ENCODE measurements around the gene ASXL1. TPM values are rescaled to one million over a fixed set of nuclear protein-coding genes. Genes with fewer than 3 reads are reported as not detected.

ASXL1 gene
- total RNA-seq, 2 experiments from 2014 or later, result 129 to 137 TPM

DNA sequence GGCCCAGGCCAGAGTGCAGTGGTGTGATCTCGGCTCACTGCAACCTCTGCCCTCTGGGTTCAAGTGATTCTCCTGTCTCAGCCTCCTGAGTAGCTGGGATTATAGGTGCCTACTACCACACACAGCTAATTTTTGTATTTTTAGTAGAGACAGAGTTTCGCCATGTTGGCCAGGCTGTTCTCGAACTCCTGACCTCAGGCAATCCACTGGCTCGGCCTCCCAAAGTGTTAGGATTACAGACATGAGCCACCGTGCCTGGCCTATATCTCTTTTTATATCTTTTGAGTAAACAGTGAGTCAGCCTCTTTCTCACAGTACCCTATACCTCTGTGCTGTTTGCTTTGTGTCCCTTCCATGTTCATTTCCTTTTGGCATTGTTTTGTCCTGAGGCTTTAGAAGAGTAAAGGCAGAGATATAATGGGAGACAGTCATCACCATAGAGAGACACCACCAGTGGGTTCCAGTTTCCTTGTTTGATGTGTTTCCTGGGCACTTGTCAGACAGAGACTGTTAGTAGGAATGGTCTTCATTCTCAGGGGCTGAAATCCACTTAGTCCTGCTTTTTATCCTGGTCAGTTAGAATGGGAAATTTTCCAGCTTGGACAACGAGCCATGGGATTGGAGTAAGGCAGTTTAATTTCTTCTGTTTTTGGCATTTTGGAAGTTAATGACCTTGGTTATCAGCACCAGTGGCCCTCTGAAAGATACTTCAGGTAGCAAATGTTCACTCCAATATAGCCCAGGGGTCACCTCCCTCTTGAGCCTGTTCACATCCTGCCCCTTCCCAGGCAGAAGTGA lies 32.2 kb upstream of the ASXL1 start:
- TF ChIP-seq CTCF (IDR thresholded peaks at IDR 0.05), result no peak
- intact Hi-C loops (cut with micrococcal nuclease), result no loop called here
- POLR2A ChIA-PET, result interaction anchor here (1.0 to 1.4 kb wide), 3 partner anchors 8 to 32 kb away, joined by 3 read pairs; partner anchors contain the start of gene ASXL1
- CTCF ChIA-PET, result no interaction called here
- ATAC-seq, result no peak
- Mint-ChIP-seq H3K4me1 (ENCODE audit: low read depth) (peaks cover 5% of the 10 kb centered on the region), H3K27me3 (no peaks in the 10 kb centered on the region), H3K36me3 (ENCODE audit: low read depth) (peaks cover 31% of the 10 kb centered on the region), H3K4me3 (no peak overlapping the region), H3K9me3 (no peaks in the 10 kb centered on the region), H3K27ac (peak overlapping the region; percentile 55)
- no peak for DNase-seq

DNA sequence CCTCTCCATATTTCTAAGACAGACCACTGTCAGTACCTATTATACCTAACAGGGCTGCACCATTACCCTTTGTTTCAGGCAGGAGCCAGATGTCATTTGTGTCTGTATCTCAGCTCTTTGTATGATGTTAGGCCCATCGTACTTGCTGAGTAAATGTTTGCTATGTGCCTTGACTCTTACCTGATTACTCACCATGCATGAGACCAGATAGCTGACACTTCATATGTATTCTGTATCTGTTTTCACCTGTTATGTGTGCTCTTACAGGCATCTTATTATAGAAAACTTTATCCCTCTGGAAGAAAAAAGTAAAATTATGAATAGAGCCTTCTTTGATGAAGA lies 31.7 kb upstream of the ASXL1 start:
- no peak for TF ChIP-seq CTCF (IDR thresholded peaks at IDR 0.05)
- ChIA-PET POLR2A (interaction anchor here (1.0 to 1.4 kb wide), 2 partner anchors 10 to 32 kb away, joined by 3 read pairs; partner anchors contain the start of gene ASXL1), CTCF (no interaction called here)
- H3K27me3 Mint-ChIP-seq, result no peaks in the 10 kb centered on the region
- H3K36me3 Mint-ChIP-seq (ENCODE audit: low read depth), result peaks cover 33% of the 10 kb centered on the region
- ATAC-seq, result no peak
- H3K9me3 Mint-ChIP-seq, result no peaks in the 10 kb centered on the region
- intact Hi-C loops (cut with micrococcal nuclease), result no loop called here
- DNase-seq, result no peak
- no peak overlapping the region for H3K4me3 Mint-ChIP-seq
- H3K27ac Mint-ChIP-seq, result peak overlapping the region; percentile 55
- peaks cover 6% of the 10 kb centered on the region for H3K4me1 Mint-ChIP-seq (ENCODE audit: low read depth)

GRCh38 chr20:32327087-32327681 lies 30.9 kb upstream of the ASXL1 start:
- intact Hi-C loops (cut with micrococcal nuclease), result no loop called here
- Mint-ChIP-seq H3K27ac (peak overlapping the region; percentile 1), H3K9me3 (no peaks in the 10 kb centered on the region), H3K27me3 (no peaks in the 10 kb centered on the region), H3K4me1 (ENCODE audit: low read depth) (peaks cover 12% of the 10 kb centered on the region), H3K36me3 (ENCODE audit: low read depth) (peaks cover 35% of the 10 kb centered on the region), H3K4me3 (no peak overlapping the region)
- no peak for TF ChIP-seq CTCF (IDR thresholded peaks at IDR 0.05)
- ChIA-PET CTCF (no interaction called here), POLR2A (interaction anchor here (1.0 kb wide), 1 partner anchor 11 kb away, joined by 3 read pairs; no protein-coding TSS in a partner anchor)
- ATAC-seq, result no peak
- no peak for DNase-seq

DNA sequence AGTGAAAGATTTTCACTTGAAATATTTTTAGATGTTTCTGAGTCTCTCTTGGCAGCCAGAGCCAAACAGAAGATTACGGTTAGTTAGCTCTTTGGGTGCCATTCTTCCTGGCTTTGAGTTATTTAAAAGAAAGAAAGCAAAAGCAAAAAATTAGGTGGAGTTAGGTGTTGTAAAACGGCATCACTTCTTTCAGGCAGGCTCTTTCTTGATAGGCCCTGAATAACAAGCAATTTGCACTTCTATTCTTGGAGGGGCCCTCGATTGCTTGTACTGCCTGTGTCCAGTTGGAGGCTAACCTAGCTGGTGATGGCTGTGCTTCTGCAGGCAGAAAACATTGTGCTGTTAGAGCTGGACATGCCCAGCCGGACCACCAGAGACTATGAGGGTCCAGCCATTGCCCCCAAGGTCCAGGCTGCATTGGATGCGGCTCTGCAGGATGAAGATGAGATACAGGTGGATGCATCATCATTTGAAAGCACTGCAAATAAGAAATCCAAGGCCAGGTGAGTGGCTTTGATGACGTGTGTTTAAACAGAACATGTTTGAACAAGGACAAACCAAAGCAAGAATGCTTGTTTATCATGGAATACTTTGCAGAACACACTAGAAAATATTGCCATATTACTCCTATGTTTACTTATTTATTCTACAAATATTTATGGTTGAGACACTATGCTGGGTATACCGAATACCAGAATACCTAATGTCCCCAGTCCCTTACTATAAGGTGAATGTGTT lies 28.1 kb upstream of the ASXL1 start:
- POLR2A ChIA-PET, result no interaction called here
- no peak for TF ChIP-seq CTCF (IDR thresholded peaks at IDR 0.05)
- peaks cover 53% of the 10 kb centered on the region for H3K36me3 Mint-ChIP-seq (ENCODE audit: low read depth)
- no peaks in the 10 kb centered on the region for H3K27me3 Mint-ChIP-seq
- ATAC-seq (no peak), DNase-seq (no peak)
- intact Hi-C loops (cut with micrococcal nuclease), result loop anchor here (5.0 kb wide), 1 partner anchor 43 kb away; no protein-coding TSS in a partner anchor
- no peak overlapping the region for H3K4me3 Mint-ChIP-seq
- no peak overlapping the region for H3K27ac Mint-ChIP-seq
- no peaks in the 10 kb centered on the region for H3K9me3 Mint-ChIP-seq
- H3K4me1 Mint-ChIP-seq (ENCODE audit: low read depth), result peaks cover 38% of the 10 kb centered on the region
- CTCF ChIA-PET, result interaction anchor here (1.5 kb wide), 1 partner anchor 28 kb away, joined by 3 read pairs; the partner anchor contains the start of gene ASXL1
